Pancreas (tissue), 10 donors: Measurements from ENCODE around the gene SCTR. TPM values are rescaled to one million over a fixed set of nuclear protein-coding genes. Genes with fewer than 3 reads are reported as not detected.

Experiments
- ATAC-seq, 4 donors: fragments of 200-7000 bp; cut with Tn5 transposase; one replicate each; pipeline versions ENCODE4 v1.8.0 to v1.9.1; 2020; ENCODE audit warnings: mild to moderate bottlenecking in 4 of 4, moderate library complexity in 4 of 4
- DNase-seq, 6 donors: peaks; one replicate each; pipeline ENCODE4 v3.0.0-alpha.2; 2020
- FAIRE-seq: peaks from 2 replicates; lab custom pipeline; 2012; peaks lifted over from hg19 to GRCh38; lab: Jason Lieb, UNC
- H3K27ac ChIP-seq, 4 donors: fragments of 200-600 bp; sonication (generic); 1 replicate in 3 of 4; 2 replicates in 1 of 4; pipeline versions ENCODE4 v1.5.0 to v1.8.0; 2020
- H3K27me3 ChIP-seq, 4 donors: fragments of 200-600 bp; one replicate each; pipeline ENCODE4 v1.8.0; 2021
- H3K36me3 ChIP-seq, 3 donors: fragments of 200-600 bp; sonication (generic) in 1 of 3; one replicate each; pipeline versions ENCODE4 v1.5.0 to v1.8.0; 2020 to 2021
- H3K4me1 ChIP-seq, 3 donors: fragments of 200-600 bp; one replicate each; pipeline ENCODE4 v1.8.0; 2021
- H3K4me3 ChIP-seq, 4 donors: fragments of 200-600 bp; sonication (generic) in 2 of 4; one replicate each; pipeline versions ENCODE4 v1.5.0 to v1.8.0; 2020 to 2021
- H3K9me3 ChIP-seq, 4 donors: fragments of 200-600 bp; one replicate each; pipeline ENCODE4 v1.8.0; 2021
- WGBS, 2 donors: extraction: QIAGEN DNeasy Blood & Tissue Kit; methylation state at CpG; one replicate each; pipeline ENCODE4 v1.1.7; 2013; 5-methylcytosine and 5-hydroxymethylcytosine counted together
- intact Hi-C, 3 donors: fragments of 100-400 bp; cut with DNase I; formaldehyde crosslinking; loops; one replicate each; pipeline versions ENCODE4 v1.11.1 to v1.14.2; 2022
- polyA plus RNA-seq, 2 donors: library from polyadenylated mRNA; stranded (reverse); fragments of 200-250 nt; gene quantifications; one replicate each; pipeline ENCODE4 v1.2.3, GENCODE V29; 2013
- total RNA-seq, 6 donors: library from RNA; stranded (reverse); fragmentation: NEBNext Ultra II Directional in 4 of 6; extraction: Animal tissue kit (Norgen Biotek cat#: 25700) in 4 of 6; gene quantifications; one replicate each; pipeline versions ENCODE4 v1.2.1 to v1.2.4, GENCODE V29; 2021 to 2023
- TF ChIP-seq, protein P1 (sequence below), 4 donors: fragments of 200-600 bp; sonication (generic) in 3 of 4; IDR thresholded peaks; one replicate each; pipeline versions ENCODE4 v1.5.0 to v1.8.0; 2021; ENCODE audit warnings: antibody characterized with exemption in 4 of 4
- donor health status: healthy with polysubstance abuse.
- donor health status: DM: no; HTN: no; CAD: no; lungs with moderate emphysema.
- donor health status: DM: no; HTN: no; CAD: no.
- donor health status: control.
- donor health status: control.
- donor health status: Bipolar disorder and iron deficiency.
- donor health status: DM: yes; HTN: yes; CAD: no.
- donor health status: DM: no; HTN: no; CAD: no.
- donor health status: DM: no; HTN: no; CAD: no.
- donor health status: DM: yes; HTN: yes; CAD: no.

SCTR gene
- total and polyA plus RNA-seq, 8 donors, result 31.9 to 1,263 (median 84.7) TPM

DNA sequence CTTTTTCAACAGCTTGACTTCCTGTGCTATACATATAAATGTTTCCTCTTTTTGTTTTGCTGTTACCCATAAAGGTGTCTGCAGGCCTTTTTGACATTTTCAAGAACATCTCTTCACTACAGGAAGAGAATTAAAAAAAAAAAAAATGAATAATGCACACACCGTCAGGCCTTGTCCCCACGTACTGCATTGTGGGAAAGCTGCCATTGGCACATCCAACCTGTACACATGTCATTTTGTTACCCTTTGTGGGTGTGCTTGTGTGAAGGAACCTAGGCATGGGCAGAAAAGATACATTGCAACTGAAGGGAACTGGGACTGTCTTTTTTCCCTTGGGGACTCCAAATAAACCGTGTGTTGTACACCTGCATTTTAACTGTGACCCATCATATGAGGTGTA, 109.4 kb downstream of the SCTR start:
- TF ChIP-seq, protein P1, sequence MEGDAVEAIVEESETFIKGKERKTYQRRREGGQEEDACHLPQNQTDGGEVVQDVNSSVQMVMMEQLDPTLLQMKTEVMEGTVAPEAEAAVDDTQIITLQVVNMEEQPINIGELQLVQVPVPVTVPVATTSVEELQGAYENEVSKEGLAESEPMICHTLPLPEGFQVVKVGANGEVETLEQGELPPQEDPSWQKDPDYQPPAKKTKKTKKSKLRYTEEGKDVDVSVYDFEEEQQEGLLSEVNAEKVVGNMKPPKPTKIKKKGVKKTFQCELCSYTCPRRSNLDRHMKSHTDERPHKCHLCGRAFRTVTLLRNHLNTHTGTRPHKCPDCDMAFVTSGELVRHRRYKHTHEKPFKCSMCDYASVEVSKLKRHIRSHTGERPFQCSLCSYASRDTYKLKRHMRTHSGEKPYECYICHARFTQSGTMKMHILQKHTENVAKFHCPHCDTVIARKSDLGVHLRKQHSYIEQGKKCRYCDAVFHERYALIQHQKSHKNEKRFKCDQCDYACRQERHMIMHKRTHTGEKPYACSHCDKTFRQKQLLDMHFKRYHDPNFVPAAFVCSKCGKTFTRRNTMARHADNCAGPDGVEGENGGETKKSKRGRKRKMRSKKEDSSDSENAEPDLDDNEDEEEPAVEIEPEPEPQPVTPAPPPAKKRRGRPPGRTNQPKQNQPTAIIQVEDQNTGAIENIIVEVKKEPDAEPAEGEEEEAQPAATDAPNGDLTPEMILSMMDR (IDR thresholded peaks at IDR 0.05), result no peak
- Histone ChIP-seq H3K27me3 (no peaks in the 10 kb centered on the region), H3K4me1 (peaks cover 0 to 6% (median 0%) of the 10 kb centered on the region in 3 donors), H3K4me3 (no peak overlapping the region), H3K36me3 (no peaks in the 10 kb centered on the region), H3K27ac (no peak overlapping the region), H3K9me3 (no peaks in the 10 kb centered on the region)
- WGBS, 2 donors, result 92 to 93% methylated on average over 3 of the region's 3 CpGs
- no peak for ATAC-seq
- FAIRE-seq, result no peak
- DNase-seq, result no peak
- intact Hi-C loops, result no loop called here

DNA sequence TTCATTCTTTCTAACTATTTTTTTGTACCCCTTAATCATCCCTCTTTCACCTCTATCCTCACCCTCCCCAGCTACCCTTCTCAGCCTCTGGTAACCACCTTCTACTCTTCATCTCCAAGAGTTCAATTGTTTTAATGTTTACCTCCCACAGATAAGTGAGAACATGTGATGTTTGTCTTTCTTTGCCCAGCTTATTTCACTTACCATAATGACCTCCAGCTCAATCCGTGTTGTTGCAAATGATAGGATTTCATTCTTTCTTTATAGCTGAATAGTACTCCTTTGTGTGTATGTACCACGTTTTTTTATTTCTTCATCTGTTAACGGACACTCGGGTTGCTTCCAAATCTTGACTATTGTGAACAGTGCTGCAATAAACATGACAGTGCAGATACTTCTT, 114.8 kb downstream of the SCTR start:
- ATAC-seq (no peak), DNase-seq (no peak), FAIRE-seq (no peak)
- TF ChIP-seq, protein P1 (IDR thresholded peaks at IDR 0.05), result no peak
- H3K4me1 ChIP-seq, result no peaks in the 10 kb centered on the region
- intact Hi-C loops, result loop anchor here in 2 of 3 donors (5.0 to 10.0 kb wide), 2 partner anchors 63 to 255 kb away; no protein-coding TSS in a partner anchor
- H3K27me3 ChIP-seq, result no peaks in the 10 kb centered on the region
- H3K36me3 ChIP-seq, result no peaks in the 10 kb centered on the region
- WGBS, 2 donors, result 38 to 48% methylated on average over 4 of the region's 4 CpGs
- H3K9me3 ChIP-seq, result no peaks in the 10 kb centered on the region
- H3K27ac ChIP-seq, result no peak overlapping the region
- H3K4me3 ChIP-seq, result no peak overlapping the region

DNA sequence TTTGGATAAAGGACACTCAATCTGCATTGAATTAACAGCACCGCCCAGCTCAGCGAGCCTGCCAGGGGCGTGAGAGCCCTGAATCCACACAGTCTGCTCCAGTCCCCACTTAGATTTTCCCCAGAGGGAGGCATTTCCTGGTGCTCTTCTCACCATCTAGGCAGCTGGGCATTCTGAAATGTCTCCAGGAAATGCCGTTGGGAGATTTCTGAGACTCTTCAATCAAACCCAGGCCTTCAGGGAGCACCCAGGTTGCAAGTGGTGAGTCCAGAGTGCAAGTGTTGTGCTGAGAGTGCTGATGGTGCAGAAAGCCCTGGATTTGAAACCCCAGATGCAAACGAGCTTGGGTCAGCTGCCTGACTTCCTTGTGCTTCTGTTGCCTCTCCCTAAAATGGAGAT, 116.1 kb downstream of the SCTR start:
- ATAC-seq (peak; percentile 23 to 66 (median 64)), FAIRE-seq (no peak), DNase-seq (no peak)
- Histone ChIP-seq H3K27me3 (no peaks in the 10 kb centered on the region), H3K9me3 (no peaks in the 10 kb centered on the region), H3K27ac (no peak overlapping the region), H3K4me1 (peaks cover 0 to under 1% (median 0%) of the 10 kb centered on the region in 3 donors), H3K36me3 (no peaks in the 10 kb centered on the region), H3K4me3 (no peak overlapping the region)
- TF ChIP-seq, protein P1 (IDR thresholded peaks at IDR 0.05), result no peak
- intact Hi-C loops, result loop anchor here in 2 of 3 donors (5.0 to 10.0 kb wide), 2 partner anchors 64 to 257 kb away; no protein-coding TSS in a partner anchor
- WGBS, 2 donors, result 60 to 67% methylated on average over 5 of the region's 5 CpGs

DNA sequence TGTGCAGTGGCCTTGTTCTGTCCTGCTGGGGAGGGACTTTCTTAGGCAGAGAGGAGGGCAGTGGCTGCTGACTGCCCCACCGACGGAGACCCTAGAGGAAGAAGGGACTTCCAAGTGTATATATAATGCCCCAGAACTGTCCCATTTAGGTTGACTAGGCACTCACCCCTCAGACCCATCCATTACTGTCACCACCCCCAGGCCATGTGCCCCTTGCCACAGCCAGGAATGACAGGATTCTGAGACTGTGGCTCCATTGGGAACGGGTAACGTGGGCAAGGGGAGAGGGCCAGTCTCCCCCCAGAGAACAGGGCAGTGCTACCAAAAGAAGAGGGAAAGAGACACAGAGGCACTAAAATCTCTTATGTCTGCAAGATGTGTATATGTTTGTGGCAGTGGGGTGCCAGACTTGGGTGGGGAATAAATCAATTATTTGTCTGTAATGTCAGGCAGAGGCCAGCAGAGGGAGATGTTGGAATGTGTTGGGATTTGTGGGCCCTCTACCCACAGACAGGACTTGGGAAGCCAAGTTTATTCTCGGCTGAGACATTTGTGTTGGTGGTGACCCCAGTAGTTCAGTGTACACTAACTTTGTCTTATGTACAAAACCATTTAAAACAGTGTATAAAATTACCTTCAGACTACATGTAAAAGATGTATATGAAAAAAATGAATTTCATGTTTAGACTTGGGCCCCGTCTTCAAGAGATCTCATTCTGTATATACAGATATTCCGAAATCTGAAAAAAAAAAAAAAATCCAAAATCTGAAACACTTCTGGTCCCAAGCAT, 116.7 kb downstream of the SCTR start:
- Histone ChIP-seq H3K9me3 (no peaks in the 10 kb centered on the region), H3K4me3 (no peak overlapping the region), H3K36me3 (no peaks in the 10 kb centered on the region), H3K27me3 (no peaks in the 10 kb centered on the region), H3K4me1 (peaks cover 0 to 6% (median 5%) of the 10 kb centered on the region in 3 donors), H3K27ac (no peak overlapping the region)
- TF ChIP-seq, protein P1 (IDR thresholded peaks at IDR 0.05), result peak; percentile 50 to 69 (median 66)
- ATAC-seq (peak; percentile 73 to 93 (median 90)), DNase-seq (peak in 2 of 6 donors; percentile 34 to 63), FAIRE-seq (peak; percentile 23)
- 76 to 82% methylated on average over 7 of the region's 7 CpGs for WGBS, 2 donors
- intact Hi-C loops, result loop anchor here in 2 of 3 donors (2.0 to 10.0 kb wide), 3 partner anchors 65 to 257 kb away; no protein-coding TSS in a partner anchor
